ENCODE results near the gene PON2. TPM values are rescaled to one million over a fixed set of nuclear protein-coding genes. Genes with fewer than 3 reads are reported as not detected.
A peak's percentile ranks its signal among the peaks of the same experiment; 100 is the strongest.

The PON2 gene
- total and polyA plus RNA-seq, 2 of the 13 experiments (the other 11 are each of a cell fraction or from before 2014, with no cell fraction given) = 202 to 217 TPM

DNA sequence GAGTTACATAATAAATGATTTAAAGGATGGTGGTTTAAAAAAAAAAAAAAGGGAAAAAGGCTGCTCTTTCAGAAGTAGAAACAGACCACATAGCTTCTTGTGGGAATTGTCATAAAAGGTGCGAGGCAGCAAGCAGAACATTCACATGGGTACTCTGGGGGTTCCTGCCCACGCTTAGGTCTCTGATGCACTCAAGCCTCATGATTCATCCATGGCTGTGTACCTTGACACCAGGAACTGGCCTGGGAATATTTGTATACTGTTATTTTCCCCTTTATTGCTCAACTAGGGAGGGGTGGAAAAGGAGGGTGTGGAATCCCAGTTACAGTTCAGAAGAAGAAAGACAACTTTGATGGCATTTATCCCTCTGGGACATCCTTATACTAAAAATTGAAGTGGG lies 4.0 kb downstream of the PON2 start (continued):
- TF ChIP-seq, protein P1, sequence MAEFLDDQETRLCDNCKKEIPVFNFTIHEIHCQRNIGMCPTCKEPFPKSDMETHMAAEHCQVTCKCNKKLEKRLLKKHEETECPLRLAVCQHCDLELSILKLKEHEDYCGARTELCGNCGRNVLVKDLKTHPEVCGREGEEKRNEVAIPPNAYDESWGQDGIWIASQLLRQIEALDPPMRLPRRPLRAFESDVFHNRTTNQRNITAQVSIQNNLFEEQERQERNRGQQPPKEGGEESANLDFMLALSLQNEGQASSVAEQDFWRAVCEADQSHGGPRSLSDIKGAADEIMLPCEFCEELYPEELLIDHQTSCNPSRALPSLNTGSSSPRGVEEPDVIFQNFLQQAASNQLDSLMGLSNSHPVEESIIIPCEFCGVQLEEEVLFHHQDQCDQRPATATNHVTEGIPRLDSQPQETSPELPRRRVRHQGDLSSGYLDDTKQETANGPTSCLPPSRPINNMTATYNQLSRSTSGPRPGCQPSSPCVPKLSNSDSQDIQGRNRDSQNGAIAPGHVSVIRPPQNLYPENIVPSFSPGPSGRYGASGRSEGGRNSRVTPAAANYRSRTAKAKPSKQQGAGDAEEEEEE (CRISPR knock-in tag; IDR thresholded peaks at IDR 0.05; ENCODE audit: borderline replicate concordance) = no peak
- TF ChIP-seq TEAD3 (CRISPR knock-in tag; optimal IDR thresholded peaks at IDR 0.05; ENCODE audit: borderline replicate concordance) (peak; percentile 62), PITX1 (CRISPR knock-in tag; IDR thresholded peaks at IDR 0.05) (no peak), RXRB (CRISPR knock-in tag; IDR thresholded peaks at IDR 0.05; ENCODE audit: borderline replicate concordance) (peak; percentile 73; the same call in 1 of the 2 replicates), STAT5B (CRISPR knock-in tag; IDR thresholded peaks at IDR 0.05) (no peak), SIN3B (IDR thresholded peaks at IDR 0.05; ENCODE audit: low read length) (no peak), GZF1 (CRISPR knock-in tag; IDR thresholded peaks at IDR 0.05) (no peak), PHF8 (CRISPR knock-in tag; IDR thresholded peaks at IDR 0.05) (no peak), ZFP36 (IDR thresholded peaks at IDR 0.05; ENCODE audit: borderline replicate concordance, low read depth, low read length, partially characterized antibody) (no peak), THAP11 (CRISPR knock-in tag; IDR thresholded peaks at IDR 0.05) (peak; percentile 55), SRY (CRISPR knock-in tag; IDR thresholded peaks at IDR 0.05) (no peak), ONECUT2 (CRISPR knock-in tag; IDR thresholded peaks at IDR 0.05) (no peak), AKAP8 (CRISPR knock-in tag; IDR thresholded peaks at IDR 0.05) (no peak), KDM1A (CRISPR knock-in tag; IDR thresholded peaks at IDR 0.05) (0 out of 2 replicates have a peak, but pooled peaks have one; percentile 32), PCBP2 (optimal IDR thresholded peaks at IDR 0.05; ENCODE audit: low read depth, low read length, poor library complexity, severe bottlenecking) (no peak)
- TF ChIP-seq, protein P2, sequence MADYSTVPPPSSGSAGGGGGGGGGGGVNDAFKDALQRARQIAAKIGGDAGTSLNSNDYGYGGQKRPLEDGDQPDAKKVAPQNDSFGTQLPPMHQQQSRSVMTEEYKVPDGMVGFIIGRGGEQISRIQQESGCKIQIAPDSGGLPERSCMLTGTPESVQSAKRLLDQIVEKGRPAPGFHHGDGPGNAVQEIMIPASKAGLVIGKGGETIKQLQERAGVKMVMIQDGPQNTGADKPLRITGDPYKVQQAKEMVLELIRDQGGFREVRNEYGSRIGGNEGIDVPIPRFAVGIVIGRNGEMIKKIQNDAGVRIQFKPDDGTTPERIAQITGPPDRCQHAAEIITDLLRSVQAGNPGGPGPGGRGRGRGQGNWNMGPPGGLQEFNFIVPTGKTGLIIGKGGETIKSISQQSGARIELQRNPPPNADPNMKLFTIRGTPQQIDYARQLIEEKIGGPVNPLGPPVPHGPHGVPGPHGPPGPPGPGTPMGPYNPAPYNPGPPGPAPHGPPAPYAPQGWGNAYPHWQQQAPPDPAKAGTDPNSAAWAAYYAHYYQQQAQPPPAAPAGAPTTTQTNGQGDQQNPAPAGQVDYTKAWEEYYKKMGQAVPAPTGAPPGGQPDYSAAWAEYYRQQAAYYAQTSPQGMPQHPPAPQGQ (CRISPR knock-in tag; IDR thresholded peaks at IDR 0.05; ENCODE audit: borderline replicate concordance) = no peak
- TF ChIP-seq, protein P3, sequence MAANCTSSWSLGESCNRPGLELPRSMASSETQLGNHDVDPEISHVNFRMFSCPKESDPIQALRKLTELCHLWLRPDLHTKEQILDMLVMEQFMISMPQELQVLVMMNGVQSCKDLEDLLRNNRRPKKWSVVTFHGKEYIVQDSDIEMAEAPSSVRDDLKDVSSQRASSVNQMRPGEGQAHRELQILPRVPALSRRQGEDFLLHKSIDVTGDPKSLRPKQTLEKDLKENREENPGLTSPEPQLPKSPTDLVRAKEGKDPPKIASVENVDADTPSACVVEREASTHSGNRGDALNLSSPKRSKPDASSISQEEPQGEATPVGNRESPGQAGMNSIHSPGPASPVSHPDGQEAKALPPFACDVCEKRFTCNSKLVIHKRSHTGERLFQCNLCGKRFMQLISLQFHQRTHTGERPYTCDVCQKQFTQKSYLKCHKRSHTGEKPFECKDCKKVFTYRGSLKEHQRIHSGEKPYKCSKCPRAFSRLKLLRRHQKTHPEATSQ (CRISPR knock-in tag; IDR thresholded peaks at IDR 0.05; ENCODE audit: borderline replicate concordance) = no peak; the same call in 1 of the 2 replicates
- TF ChIP-seq, protein P4, sequence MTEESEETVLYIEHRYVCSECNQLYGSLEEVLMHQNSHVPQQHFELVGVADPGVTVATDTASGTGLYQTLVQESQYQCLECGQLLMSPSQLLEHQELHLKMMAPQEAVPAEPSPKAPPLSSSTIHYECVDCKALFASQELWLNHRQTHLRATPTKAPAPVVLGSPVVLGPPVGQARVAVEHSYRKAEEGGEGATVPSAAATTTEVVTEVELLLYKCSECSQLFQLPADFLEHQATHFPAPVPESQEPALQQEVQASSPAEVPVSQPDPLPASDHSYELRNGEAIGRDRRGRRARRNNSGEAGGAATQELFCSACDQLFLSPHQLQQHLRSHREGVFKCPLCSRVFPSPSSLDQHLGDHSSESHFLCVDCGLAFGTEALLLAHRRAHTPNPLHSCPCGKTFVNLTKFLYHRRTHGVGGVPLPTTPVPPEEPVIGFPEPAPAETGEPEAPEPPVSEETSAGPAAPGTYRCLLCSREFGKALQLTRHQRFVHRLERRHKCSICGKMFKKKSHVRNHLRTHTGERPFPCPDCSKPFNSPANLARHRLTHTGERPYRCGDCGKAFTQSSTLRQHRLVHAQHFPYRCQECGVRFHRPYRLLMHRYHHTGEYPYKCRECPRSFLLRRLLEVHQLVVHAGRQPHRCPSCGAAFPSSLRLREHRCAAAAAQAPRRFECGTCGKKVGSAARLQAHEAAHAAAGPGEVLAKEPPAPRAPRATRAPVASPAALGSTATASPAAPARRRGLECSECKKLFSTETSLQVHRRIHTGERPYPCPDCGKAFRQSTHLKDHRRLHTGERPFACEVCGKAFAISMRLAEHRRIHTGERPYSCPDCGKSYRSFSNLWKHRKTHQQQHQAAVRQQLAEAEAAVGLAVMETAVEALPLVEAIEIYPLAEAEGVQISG (CRISPR knock-in tag; IDR thresholded peaks at IDR 0.05) = no peak; the same call in 1 of the 2 replicates
- TF ChIP-seq, protein P5, sequence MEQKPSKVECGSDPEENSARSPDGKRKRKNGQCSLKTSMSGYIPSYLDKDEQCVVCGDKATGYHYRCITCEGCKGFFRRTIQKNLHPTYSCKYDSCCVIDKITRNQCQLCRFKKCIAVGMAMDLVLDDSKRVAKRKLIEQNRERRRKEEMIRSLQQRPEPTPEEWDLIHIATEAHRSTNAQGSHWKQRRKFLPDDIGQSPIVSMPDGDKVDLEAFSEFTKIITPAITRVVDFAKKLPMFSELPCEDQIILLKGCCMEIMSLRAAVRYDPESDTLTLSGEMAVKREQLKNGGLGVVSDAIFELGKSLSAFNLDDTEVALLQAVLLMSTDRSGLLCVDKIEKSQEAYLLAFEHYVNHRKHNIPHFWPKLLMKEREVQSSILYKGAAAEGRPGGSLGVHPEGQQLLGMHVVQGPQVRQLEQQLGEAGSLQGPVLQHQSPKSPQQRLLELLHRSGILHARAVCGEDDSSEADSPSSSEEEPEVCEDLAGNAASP (CRISPR knock-in tag; IDR thresholded peaks at IDR 0.05; ENCODE audit: borderline replicate concordance) = no peak
- TF ChIP-seq, protein P6, sequence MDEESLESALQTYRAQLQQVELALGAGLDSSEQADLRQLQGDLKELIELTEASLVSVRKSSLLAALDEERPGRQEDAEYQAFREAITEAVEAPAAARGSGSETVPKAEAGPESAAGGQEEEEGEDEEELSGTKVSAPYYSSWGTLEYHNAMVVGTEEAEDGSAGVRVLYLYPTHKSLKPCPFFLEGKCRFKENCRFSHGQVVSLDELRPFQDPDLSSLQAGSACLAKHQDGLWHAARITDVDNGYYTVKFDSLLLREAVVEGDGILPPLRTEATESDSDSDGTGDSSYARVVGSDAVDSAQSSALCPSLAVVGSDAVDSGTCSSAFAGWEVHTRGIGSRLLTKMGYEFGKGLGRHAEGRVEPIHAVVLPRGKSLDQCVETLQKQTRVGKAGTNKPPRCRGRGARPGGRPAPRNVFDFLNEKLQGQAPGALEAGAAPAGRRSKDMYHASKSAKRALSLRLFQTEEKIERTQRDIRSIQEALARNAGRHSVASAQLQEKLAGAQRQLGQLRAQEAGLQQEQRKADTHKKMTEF (CRISPR knock-in tag; IDR thresholded peaks at IDR 0.05) = 0 out of 2 replicates have a peak, but pooled peaks have one; percentile 21

Data from HepG2 (cell line).